ENCODE measurements around the gene TM4SF4.

- no peak for TF ChIP-seq CTCF (IDR thresholded peaks at IDR 0.05)
- no peak for TF ChIP-seq E2F1 (CRISPR knock-in tag; IDR thresholded peaks at IDR 0.05)
- TF ChIP-seq USF2 (CRISPR knock-in tag; IDR thresholded peaks at IDR 0.05): no peak
Measured at GRCh38 chr3:149435996-149436885, 38.3 kb upstream of the TM4SF4 start.
